ENCODE results near the gene MYCBP2.
"Not testable (repeated sequence)": the region's sequence is repeated elsewhere in the genome, so short reads cannot be mapped to it uniquely, and the experiment has no call there.

MYCBP2 gene

GRCh38 chr13:77289851-77290250, 37.0 kb downstream of the MYCBP2 start:
- Histone ChIP-seq H3K4me3 (ENCODE audit: control insufficient read depth in 1 of 7, extremely low read depth in 1 of 7, insufficient read depth in 4 of 7, low read depth in 2 of 7, low read length in 6 of 7) (no peak overlapping the region), H3K36me3 (ENCODE audit: control insufficient read depth in 4 of 4, insufficient read depth in 4 of 4, low read length in 3 of 4) (peaks cover 13 to 56% (median 41%) of the 10 kb centered on the region in 4 experiments), H3K27me3 (replicated peaks in 2 of 5; ENCODE audit: control insufficient read depth in 4 of 5, insufficient read depth in 5 of 5, low read length in 4 of 5) (no peaks in the 10 kb centered on the region), H3K4me1 (ENCODE audit: control extremely low read depth in 1 of 4, control insufficient read depth in 4 of 4, insufficient read depth in 4 of 4, low read length in 3 of 4) (no peaks in the 10 kb centered on the region), H3K27ac (ENCODE audit: insufficient read depth in 1 of 2, low read depth in 1 of 2, low read length in 2 of 2, poor library complexity in 1 of 2, severe bottlenecking in 2 of 2) (no peak overlapping the region), H3K9me3 (ENCODE audit: control extremely low read depth in 1 of 5, control insufficient read depth in 4 of 5, insufficient read depth in 2 of 5, low read depth in 1 of 5, low read length in 4 of 5) (peaks cover 2 to 21% (median 4%) of the 10 kb centered on the region in 5 experiments)
- ChIA-PET POLR2A (no interaction called here), CTCF (interaction anchor here (0.6 kb wide), 1 partner anchor 28 kb away, joined by 3 read pairs; no protein-coding TSS in a partner anchor)
- DNase-seq: no peak

GRCh38 chr13:77285632-77286031, 41.3 kb downstream of the MYCBP2 start:
- H3K4me3 ChIP-seq (ENCODE audit: control insufficient read depth in 1 of 7, extremely low read depth in 1 of 7, insufficient read depth in 4 of 7, low read depth in 2 of 7, low read length in 6 of 7); H3K4me1 ChIP-seq (ENCODE audit: control extremely low read depth in 1 of 4, control insufficient read depth in 4 of 4, insufficient read depth in 4 of 4, low read length in 3 of 4); H3K27ac ChIP-seq (ENCODE audit: insufficient read depth in 1 of 2, low read depth in 1 of 2, low read length in 2 of 2, poor library complexity in 1 of 2, severe bottlenecking in 2 of 2); DNase-seq; H3K27me3 ChIP-seq (replicated peaks in 2 of 5; ENCODE audit: control insufficient read depth in 4 of 5, insufficient read depth in 5 of 5, low read length in 4 of 5); H3K9me3 ChIP-seq (ENCODE audit: control extremely low read depth in 1 of 5, control insufficient read depth in 4 of 5, insufficient read depth in 2 of 5, low read depth in 1 of 5, low read length in 4 of 5); POLR2A ChIA-PET: not testable (repeated sequence)
- peaks cover 14 to 31% (median 19%) of the 10 kb centered on the region in 4 experiments for H3K36me3 ChIP-seq (ENCODE audit: control insufficient read depth in 4 of 4, insufficient read depth in 4 of 4, low read length in 3 of 4)
- CTCF ChIA-PET: interaction anchor here (0.7 to 1.9 kb wide), 6 partner anchors 9 to 44 kb away, joined by 3 to 11 read pairs (median 4); no protein-coding TSS in a partner anchor
- WGBS (ENCODE audit: insufficient coverage): 100% methylated on average over 1 of the region's 3 CpGs

- DNase-seq: no peak
- Histone ChIP-seq H3K36me3 (ENCODE audit: control insufficient read depth in 4 of 4, insufficient read depth in 4 of 4, low read length in 3 of 4) (peaks cover 9 to 28% (median 15%) of the 10 kb centered on the region in 4 experiments), H3K4me1 (ENCODE audit: control extremely low read depth in 1 of 4, control insufficient read depth in 4 of 4, insufficient read depth in 4 of 4, low read length in 3 of 4) (no peaks in the 10 kb centered on the region), H3K27me3 (replicated peaks in 2 of 5; ENCODE audit: control insufficient read depth in 4 of 5, insufficient read depth in 5 of 5, low read length in 4 of 5) (no peaks in the 10 kb centered on the region), H3K4me3 (ENCODE audit: control insufficient read depth in 1 of 7, extremely low read depth in 1 of 7, insufficient read depth in 4 of 7, low read depth in 2 of 7, low read length in 6 of 7) (no peak overlapping the region), H3K9me3 (ENCODE audit: control extremely low read depth in 1 of 5, control insufficient read depth in 4 of 5, insufficient read depth in 2 of 5, low read depth in 1 of 5, low read length in 4 of 5) (peaks cover 0 to 4% (median 0%) of the 10 kb centered on the region in 5 experiments), H3K27ac (ENCODE audit: insufficient read depth in 1 of 2, low read depth in 1 of 2, low read length in 2 of 2, poor library complexity in 1 of 2, severe bottlenecking in 2 of 2) (no peak overlapping the region)
- no CpG with 5 or more reads among the region's 1 CpG for WGBS (ENCODE audit: insufficient coverage)
- POLR2A ChIA-PET: no interaction called here
- CTCF ChIA-PET: interaction anchor here (0.8 to 1.9 kb wide), 4 partner anchors 9 to 21 kb away, joined by 3 to 11 read pairs (median 6); no protein-coding TSS in a partner anchor
Observed at GRCh38 chr13:77285098-77285497, 41.8 kb downstream of the MYCBP2 start.

- CTCF ChIA-PET: interaction anchor here (1.0 to 2.1 kb wide), 7 partner anchors 12 to 208 kb away, joined by 3 to 5 read pairs (median 4); no protein-coding TSS in a partner anchor
- no peaks in the 10 kb centered on the region for H3K27me3 ChIP-seq (replicated peaks in 2 of 5; ENCODE audit: control insufficient read depth in 4 of 5, insufficient read depth in 5 of 5, low read length in 4 of 5)
- no peak overlapping the region for H3K27ac ChIP-seq (ENCODE audit: insufficient read depth in 1 of 2, low read depth in 1 of 2, low read length in 2 of 2, poor library complexity in 1 of 2, severe bottlenecking in 2 of 2)
- POLR2A ChIA-PET: no interaction called here
- WGBS (ENCODE audit: insufficient coverage): no CpG with 5 or more reads among the region's 1 CpG
- no peaks in the 10 kb centered on the region for H3K9me3 ChIP-seq (ENCODE audit: control extremely low read depth in 1 of 5, control insufficient read depth in 4 of 5, insufficient read depth in 2 of 5, low read depth in 1 of 5, low read length in 4 of 5)
- no peak overlapping the region for H3K4me3 ChIP-seq (ENCODE audit: control insufficient read depth in 1 of 7, extremely low read depth in 1 of 7, insufficient read depth in 4 of 7, low read depth in 2 of 7, low read length in 6 of 7)
- H3K4me1 ChIP-seq (ENCODE audit: control extremely low read depth in 1 of 4, control insufficient read depth in 4 of 4, insufficient read depth in 4 of 4, low read length in 3 of 4): no peaks in the 10 kb centered on the region
- H3K36me3 ChIP-seq (ENCODE audit: control insufficient read depth in 4 of 4, insufficient read depth in 4 of 4, low read length in 3 of 4): peaks cover 9 to 55% (median 42%) of the 10 kb centered on the region in 4 experiments
- peak in 2 of 3 donors; percentile 14 to 15 for DNase-seq
Observed at GRCh38 chr13:77274126-77274525, 52.8 kb downstream of the MYCBP2 start.

- Histone ChIP-seq H3K4me1 (ENCODE audit: control extremely low read depth in 1 of 4, control insufficient read depth in 4 of 4, insufficient read depth in 4 of 4, low read length in 3 of 4) (no peaks in the 10 kb centered on the region), H3K4me3 (ENCODE audit: control insufficient read depth in 1 of 7, extremely low read depth in 1 of 7, insufficient read depth in 4 of 7, low read depth in 2 of 7, low read length in 6 of 7) (no peak overlapping the region), H3K27ac (ENCODE audit: insufficient read depth in 1 of 2, low read depth in 1 of 2, low read length in 2 of 2, poor library complexity in 1 of 2, severe bottlenecking in 2 of 2) (no peak overlapping the region), H3K36me3 (ENCODE audit: control insufficient read depth in 4 of 4, insufficient read depth in 4 of 4, low read length in 3 of 4) (peaks cover 26 to 66% (median 54%) of the 10 kb centered on the region in 4 experiments), H3K27me3 (replicated peaks in 2 of 5; ENCODE audit: control insufficient read depth in 4 of 5, insufficient read depth in 5 of 5, low read length in 4 of 5) (no peaks in the 10 kb centered on the region), H3K9me3 (ENCODE audit: control extremely low read depth in 1 of 5, control insufficient read depth in 4 of 5, insufficient read depth in 2 of 5, low read depth in 1 of 5, low read length in 4 of 5) (no peaks in the 10 kb centered on the region)
- DNase-seq: no peak
- 100% methylated on average over 1 of the region's 1 CpG for whole genome bisulfite sequencing (ENCODE audit: insufficient coverage)
- POLR2A ChIA-PET: no interaction called here
- CTCF ChIA-PET: no interaction called here
Observed at GRCh38 chr13:77269141-77269540, 57.8 kb downstream of the MYCBP2 start.

- CTCF ChIA-PET: no interaction called here
- Histone ChIP-seq H3K27ac (ENCODE audit: insufficient read depth in 1 of 2, low read depth in 1 of 2, low read length in 2 of 2, poor library complexity in 1 of 2, severe bottlenecking in 2 of 2) (no peak overlapping the region), H3K36me3 (ENCODE audit: control insufficient read depth in 4 of 4, insufficient read depth in 4 of 4, low read length in 3 of 4) (peaks cover 30 to 64% (median 51%) of the 10 kb centered on the region in 4 experiments), H3K4me1 (ENCODE audit: control extremely low read depth in 1 of 4, control insufficient read depth in 4 of 4, insufficient read depth in 4 of 4, low read length in 3 of 4) (no peaks in the 10 kb centered on the region), H3K4me3 (ENCODE audit: control insufficient read depth in 1 of 7, extremely low read depth in 1 of 7, insufficient read depth in 4 of 7, low read depth in 2 of 7, low read length in 6 of 7) (no peak overlapping the region), H3K9me3 (ENCODE audit: control extremely low read depth in 1 of 5, control insufficient read depth in 4 of 5, insufficient read depth in 2 of 5, low read depth in 1 of 5, low read length in 4 of 5) (no peaks in the 10 kb centered on the region), H3K27me3 (replicated peaks in 2 of 5; ENCODE audit: control insufficient read depth in 4 of 5, insufficient read depth in 5 of 5, low read length in 4 of 5) (no peaks in the 10 kb centered on the region)
- DNase-seq: no peak
- POLR2A ChIA-PET: no interaction called here
- no CpG with 5 or more reads among the region's 2 CpGs for WGBS (ENCODE audit: insufficient coverage)
Observed at GRCh38 chr13:77267362-77267761, 59.5 kb downstream of the MYCBP2 start.

- 78% methylated on average over 1 of the region's 5 CpGs for WGBS (ENCODE audit: insufficient coverage)
- no peak for DNase-seq
- no peaks in the 10 kb centered on the region for H3K27me3 ChIP-seq (replicated peaks in 2 of 5; ENCODE audit: control insufficient read depth in 4 of 5, insufficient read depth in 5 of 5, low read length in 4 of 5)
- ChIA-PET CTCF (interaction anchor here (1.0 to 1.5 kb wide), 4 partner anchors 13 to 211 kb away, joined by 3 to 4 read pairs (median 3); no protein-coding TSS in a partner anchor), POLR2A (no interaction called here)
- H3K36me3 ChIP-seq (ENCODE audit: control insufficient read depth in 4 of 4, insufficient read depth in 4 of 4, low read length in 3 of 4): peaks cover 31 to 62% (median 45%) of the 10 kb centered on the region in 4 experiments
- no peak overlapping the region for H3K4me3 ChIP-seq (ENCODE audit: control insufficient read depth in 1 of 7, extremely low read depth in 1 of 7, insufficient read depth in 4 of 7, low read depth in 2 of 7, low read length in 6 of 7)
- no peak overlapping the region for H3K27ac ChIP-seq (ENCODE audit: insufficient read depth in 1 of 2, low read depth in 1 of 2, low read length in 2 of 2, poor library complexity in 1 of 2, severe bottlenecking in 2 of 2)
- no peaks in the 10 kb centered on the region for H3K9me3 ChIP-seq (ENCODE audit: control extremely low read depth in 1 of 5, control insufficient read depth in 4 of 5, insufficient read depth in 2 of 5, low read depth in 1 of 5, low read length in 4 of 5)
- no peaks in the 10 kb centered on the region for H3K4me1 ChIP-seq (ENCODE audit: control extremely low read depth in 1 of 4, control insufficient read depth in 4 of 4, insufficient read depth in 4 of 4, low read length in 3 of 4)
Observed at GRCh38 chr13:77265336-77265735, 61.6 kb downstream of the MYCBP2 start.

Measured in common myeloid progenitor, CD34-positive (primary cell).